ENCODE data around the gene NRG3. TPM values are rescaled to one million over a fixed set of nuclear protein-coding genes. Genes with fewer than 3 reads are reported as not detected.

The NRG3 gene
- total RNA-seq (not detected), total RNA-seq (0 to 0.13 (median 0) reads per million in 172 experiments)
- not detected for polyA plus RNA-seq (2013, experiment 1 of 2)
- polyA plus RNA-seq (2013, experiment 2 of 2): not detected

DNA sequence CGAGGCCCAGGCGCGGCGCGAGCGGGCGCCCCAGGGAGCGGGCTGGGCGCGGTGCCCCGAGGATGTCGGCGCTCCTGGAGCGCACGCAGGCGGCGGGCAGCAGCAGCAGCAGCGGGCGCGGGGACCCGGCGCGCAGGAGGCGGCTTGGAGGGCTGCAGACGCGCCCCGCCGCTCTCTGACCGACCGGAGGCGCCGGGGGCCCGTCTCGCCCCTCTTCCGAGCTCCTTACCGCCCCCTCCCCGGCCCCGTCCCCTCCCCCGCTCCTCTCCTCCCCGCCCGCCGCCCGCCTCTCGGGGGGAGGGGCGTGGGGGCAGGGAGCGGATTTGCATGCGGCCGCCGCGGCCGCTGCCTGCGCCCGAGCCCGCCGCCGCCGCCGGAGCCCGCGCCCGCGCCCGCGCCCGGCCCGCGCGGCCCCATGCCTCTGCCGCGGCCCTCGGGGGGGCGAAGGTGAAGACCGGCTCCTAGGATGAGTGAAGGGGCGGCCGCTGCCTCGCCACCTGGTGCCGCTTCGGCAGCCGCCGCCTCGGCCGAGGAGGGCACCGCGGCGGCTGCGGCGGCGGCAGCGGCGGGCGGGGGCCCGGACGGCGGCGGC lies at the start of gene NRG3:
TSS of gene NRG3 (plus strand) at position 320 of the 592 bp plus-strand sequence.
- Mint-ChIP-seq H3K27ac (no peak within 1 kb of the TSS), H3K4me1 (ENCODE audit: low read depth) (peaks cover 12% of the 10 kb centered on the region), H3K27me3 (peaks cover 75% of the 10 kb centered on the region), H3K4me3 (peak within 1 kb of the TSS; percentile 77), H3K9me3 (peaks cover 3% of the 10 kb centered on the region), H3K36me3 (ENCODE audit: low read depth) (no peaks in the 10 kb centered on the region)
- intact Hi-C loops (cut with DNase I, micrococcal nuclease): no loop called here
- H3K27ac ChIP-seq (ENCODE audit: low read depth in 1 of 2, low read length in 2 of 2): no peak within 1 kb of the TSS
- ChIA-PET CTCF (no interaction called here), POLR2A (no interaction called here)
- H3K27me3 ChIP-seq (ENCODE audit: control insufficient read depth in 1 of 2, insufficient read depth in 2 of 2, low read length in 2 of 2): peaks cover 31 to 67% of the 10 kb centered on the region in 2 experiments
- DNase-seq (no peak), ATAC-seq (ENCODE audit: poor library complexity) (no peak)
- H3K36me3 ChIP-seq (ENCODE audit: insufficient read depth, low read length): no peaks in the 10 kb centered on the region
- TF ChIP-seq, protein P1, sequence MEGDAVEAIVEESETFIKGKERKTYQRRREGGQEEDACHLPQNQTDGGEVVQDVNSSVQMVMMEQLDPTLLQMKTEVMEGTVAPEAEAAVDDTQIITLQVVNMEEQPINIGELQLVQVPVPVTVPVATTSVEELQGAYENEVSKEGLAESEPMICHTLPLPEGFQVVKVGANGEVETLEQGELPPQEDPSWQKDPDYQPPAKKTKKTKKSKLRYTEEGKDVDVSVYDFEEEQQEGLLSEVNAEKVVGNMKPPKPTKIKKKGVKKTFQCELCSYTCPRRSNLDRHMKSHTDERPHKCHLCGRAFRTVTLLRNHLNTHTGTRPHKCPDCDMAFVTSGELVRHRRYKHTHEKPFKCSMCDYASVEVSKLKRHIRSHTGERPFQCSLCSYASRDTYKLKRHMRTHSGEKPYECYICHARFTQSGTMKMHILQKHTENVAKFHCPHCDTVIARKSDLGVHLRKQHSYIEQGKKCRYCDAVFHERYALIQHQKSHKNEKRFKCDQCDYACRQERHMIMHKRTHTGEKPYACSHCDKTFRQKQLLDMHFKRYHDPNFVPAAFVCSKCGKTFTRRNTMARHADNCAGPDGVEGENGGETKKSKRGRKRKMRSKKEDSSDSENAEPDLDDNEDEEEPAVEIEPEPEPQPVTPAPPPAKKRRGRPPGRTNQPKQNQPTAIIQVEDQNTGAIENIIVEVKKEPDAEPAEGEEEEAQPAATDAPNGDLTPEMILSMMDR (IDR thresholded peaks at IDR 0.05): no peak
- no peak within 1 kb of the TSS for H3K4me3 ChIP-seq (ENCODE audit: low read length)
- peaks cover 0 to 17% of the 10 kb centered on the region in 2 experiments for H3K9me3 ChIP-seq (ENCODE audit: control insufficient read depth in 1 of 2, insufficient read depth in 1 of 2, low read length in 2 of 2)
- peaks cover 5% of the 10 kb centered on the region for H3K4me1 ChIP-seq (ENCODE audit: insufficient read depth, low read length)

DNA sequence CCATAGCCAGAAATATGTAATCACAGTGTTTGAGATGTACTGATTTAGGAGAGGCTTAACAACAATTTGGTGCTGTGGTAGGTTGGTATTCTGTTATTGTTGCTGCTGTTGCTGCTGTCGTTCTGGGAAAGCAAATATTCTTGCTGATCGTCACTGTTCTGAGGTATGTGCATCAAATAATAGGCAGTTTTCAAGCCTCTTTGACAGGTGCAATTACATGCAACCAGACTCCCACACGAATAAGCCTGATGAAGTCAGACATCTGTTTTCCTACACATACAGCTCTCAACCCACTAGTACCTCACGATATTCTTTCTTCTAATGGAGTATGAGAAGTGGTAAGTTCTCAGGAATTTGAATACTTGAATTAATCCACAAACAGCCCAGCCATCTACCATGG lies 46.7 kb upstream of the NRG3 start:
- ATAC-seq (ENCODE audit: poor library complexity) (no peak), DNase-seq (no peak)
- Histone ChIP-seq H3K36me3 (ENCODE audit: insufficient read depth, low read length) (no peaks in the 10 kb centered on the region), H3K27me3 (ENCODE audit: control insufficient read depth in 1 of 2, insufficient read depth in 2 of 2, low read length in 2 of 2) (no peaks in the 10 kb centered on the region), H3K27ac (ENCODE audit: low read depth in 1 of 2, low read length in 2 of 2) (no peak overlapping the region), H3K9me3 (ENCODE audit: control insufficient read depth in 1 of 2, insufficient read depth in 1 of 2, low read length in 2 of 2) (no peaks in the 10 kb centered on the region), H3K4me1 (ENCODE audit: insufficient read depth, low read length) (no peaks in the 10 kb centered on the region), H3K4me3 (ENCODE audit: low read length) (no peak overlapping the region)
- TF ChIP-seq, protein P1 (IDR thresholded peaks at IDR 0.05): no peak
- Mint-ChIP-seq H3K9me3 (no peaks in the 10 kb centered on the region), H3K27ac (no peak overlapping the region), H3K4me3 (no peak overlapping the region), H3K36me3 (ENCODE audit: low read depth) (no peaks in the 10 kb centered on the region), H3K4me1 (ENCODE audit: low read depth) (no peaks in the 10 kb centered on the region), H3K27me3 (no peaks in the 10 kb centered on the region)
- intact Hi-C loops (cut with DNase I, micrococcal nuclease): loop anchor here in 1 of 2 experiments (10.0 kb wide), 1 partner anchor 1133 kb away; no protein-coding TSS in a partner anchor
- POLR2A ChIA-PET: no interaction called here
- CTCF ChIA-PET: no interaction called here

DNA sequence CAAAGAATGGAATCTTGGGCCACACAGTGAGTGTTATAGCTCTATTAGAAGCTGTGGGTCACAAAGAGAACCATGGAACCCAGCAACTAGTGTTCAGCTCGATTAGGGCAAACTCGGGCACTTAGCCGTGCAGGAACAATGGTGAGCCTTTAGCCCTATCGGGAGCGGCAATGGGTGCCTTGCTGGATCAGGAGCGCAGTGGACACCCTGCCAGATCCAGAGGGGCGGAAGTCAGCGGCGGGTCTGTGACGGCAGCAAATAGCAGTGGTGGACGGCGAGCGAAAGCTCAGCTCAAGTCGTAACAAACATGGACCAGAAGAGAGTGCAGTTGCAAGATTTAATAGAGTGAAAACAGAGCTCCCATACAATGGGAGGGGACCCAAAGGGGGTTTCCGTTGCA lies 43.9 kb upstream of the NRG3 start:
- no peaks in the 10 kb centered on the region for H3K9me3 Mint-ChIP-seq
- intact Hi-C loops (cut with DNase I, micrococcal nuclease): no loop called here
- Histone ChIP-seq H3K27me3 (ENCODE audit: control insufficient read depth in 1 of 2, insufficient read depth in 2 of 2, low read length in 2 of 2) (no peaks in the 10 kb centered on the region), H3K4me3 (ENCODE audit: low read length) (no peak overlapping the region), H3K4me1 (ENCODE audit: insufficient read depth, low read length) (no peaks in the 10 kb centered on the region), H3K9me3 (ENCODE audit: control insufficient read depth in 1 of 2, insufficient read depth in 1 of 2, low read length in 2 of 2) (no peaks in the 10 kb centered on the region), H3K27ac (ENCODE audit: low read depth in 1 of 2, low read length in 2 of 2) (no peak overlapping the region), H3K36me3 (ENCODE audit: insufficient read depth, low read length) (no peaks in the 10 kb centered on the region)
- ATAC-seq (ENCODE audit: poor library complexity) (no peak), DNase-seq (no peak)
- no peaks in the 10 kb centered on the region for H3K4me1 Mint-ChIP-seq (ENCODE audit: low read depth)
- H3K27me3 Mint-ChIP-seq: no peaks in the 10 kb centered on the region
- no peak overlapping the region for H3K4me3 Mint-ChIP-seq
- POLR2A ChIA-PET: no interaction called here
- H3K27ac Mint-ChIP-seq: no peak overlapping the region
- H3K36me3 Mint-ChIP-seq (ENCODE audit: low read depth): no peaks in the 10 kb centered on the region
- TF ChIP-seq, protein P1 (IDR thresholded peaks at IDR 0.05): no peak
- CTCF ChIA-PET: no interaction called here
